ENCODE results near the gene RFNG. TPM values are rescaled to one million over a fixed set of nuclear protein-coding genes. Genes with fewer than 3 reads are reported as not detected.

Gene RFNG
- total and polyA plus RNA-seq, 2 donors (not counting 1 experiment from before 2014, with no cell fraction given) = 30.1 to 44.5 TPM

- Mint-ChIP-seq H3K27me3 (no peaks in the 10 kb centered on the region), H3K9me3 (ENCODE audit: insufficient read depth) (no peaks in the 10 kb centered on the region), H3K4me3 (peak overlapping the region; percentile 50), H3K4me1 (peaks cover 7% of the 10 kb centered on the region), H3K27ac (no peak overlapping the region)
- H3K9me3 ChIP-seq (ENCODE audit: control extremely low read depth in 1 of 3, control insufficient read depth in 2 of 3, insufficient read depth in 1 of 3, low read length in 2 of 3) = no peaks in the 10 kb centered on the region
- 94% methylated on average over 37 of the region's 37 CpGs for WGBS (ENCODE audit: insufficient coverage)
- intact Hi-C loops (cut with micrococcal nuclease) = loop anchor here (5.0 to 10.0 kb wide), 2 partner anchors 120 to 957 kb away; partner anchors contain the start of gene CCDC57
- H3K36me3 ChIP-seq (replicated peaks in 1 of 2; ENCODE audit: control extremely low read depth in 1 of 2, control insufficient read depth in 1 of 2, extremely low read depth in 1 of 2, insufficient read depth in 2 of 2, low read length in 1 of 2) = peaks cover 0 to 38% of the 10 kb centered on the region in 2 experiments
- no peak overlapping the region for H2AFZ ChIP-seq (ENCODE audit: insufficient read depth, low read depth, low read length, poor library complexity, severe bottlenecking)
- no peak for DNase-seq
- no peak for TF ChIP-seq CTCF (IDR thresholded peaks at IDR 0.05)
- no peak for TF ChIP-seq EZH2 (IDR thresholded peaks at IDR 0.05; ENCODE audit: borderline replicate concordance, insufficient read depth, low read depth, low read length, poor library complexity, severe bottlenecking)
- no peak overlapping the region for H3K9ac ChIP-seq (ENCODE audit: low read length)
- no peak overlapping the region for H3K27ac ChIP-seq (ENCODE audit: low read length in 2 of 2)
- H3K4me1 ChIP-seq (ENCODE audit: control insufficient read depth in 2 of 2, insufficient read depth in 2 of 2, low read length in 2 of 2) = peaks cover 16 to 23% of the 10 kb centered on the region in 2 donors
- ChIA-PET CTCF (interaction anchor here (1.0 kb wide), 1 partner anchor 65 kb away, joined by 3 read pairs; no protein-coding TSS in a partner anchor), POLR2A (interaction anchor here (0.6 to 1.2 kb wide), 2 partner anchors 11 to 854 kb away, joined by 3 to 7 read pairs; no protein-coding TSS in a partner anchor)
- no peaks in the 10 kb centered on the region for H3K27me3 ChIP-seq (replicated peaks in 1 of 4; ENCODE audit: control extremely low read depth in 1 of 4, control insufficient read depth in 3 of 4, insufficient read depth in 4 of 4, low read length in 3 of 4)
- H3K4me2 ChIP-seq (replicated peaks; ENCODE audit: low read depth, low read length, poor library complexity, severe bottlenecking) = no peak overlapping the region
- no peak overlapping the region for H3K4me3 ChIP-seq (ENCODE audit: control extremely low read depth in 1 of 5, extremely low read depth in 1 of 5, insufficient read depth in 1 of 5, low read depth in 2 of 5, low read length in 4 of 5)
- H4K20me1 ChIP-seq (ENCODE audit: control insufficient read depth, insufficient read depth, low read length, poor library complexity, severe bottlenecking) = peaks cover 15% of the 10 kb centered on the region
- ATAC-seq (ENCODE audit: low read depth) = no peak
- H3K79me2 ChIP-seq (ENCODE audit: control insufficient read depth, insufficient read depth, low read length) = peaks cover 35% of the 10 kb centered on the region
Observed at GRCh38 chr17:82094931-82095776, 43.5 kb upstream of the RFNG start.
